T-helper 2 cell treated with Interferon-gamma antibody and Interleukin-4, amounts not matched to agents 5 μg/mL and 100 μg/mL, for 36 hours (primary cell): ENCODE data around the gene CC2D2A.

Experiments
- DNase-seq: peaks from one replicate; pipeline ENCODE4 v3.0.0; 2021; ENCODE audit warnings: low spot score
- H3K27ac Mint-ChIP-seq: one replicate; pipeline ENCODE4 v1.8.0; 2021; ENCODE audit warnings: mild to moderate bottlenecking, mixed read lengths
- H3K27me3 Mint-ChIP-seq: one replicate; pipeline ENCODE4 v1.8.0; 2021; ENCODE audit warnings: low read depth, mixed read lengths
- H3K36me3 Mint-ChIP-seq: one replicate; pipeline ENCODE4 v1.8.0; 2021; ENCODE audit warnings: low read depth, mixed read lengths
- H3K4me1 Mint-ChIP-seq: one replicate; pipeline ENCODE4 v1.8.0; 2021; ENCODE audit warnings: low read depth, mixed read lengths
- H3K4me3 Mint-ChIP-seq: one replicate; pipeline ENCODE4 v1.8.0; 2022; ENCODE audit warnings: mild to moderate bottlenecking, moderate library complexity, mixed read lengths
- H3K9me3 Mint-ChIP-seq: one replicate; pipeline ENCODE4 v1.8.0; 2021; ENCODE audit warnings: mixed read lengths

The CC2D2A gene

GRCh38 chr4:15482842-15483241, 13.2 kb downstream of the CC2D2A start:
- no peaks in the 10 kb centered on the region for H3K9me3 Mint-ChIP-seq
- H3K4me1 Mint-ChIP-seq, result no peaks in the 10 kb centered on the region
- H3K4me3 Mint-ChIP-seq, result no peak overlapping the region

DNA sequence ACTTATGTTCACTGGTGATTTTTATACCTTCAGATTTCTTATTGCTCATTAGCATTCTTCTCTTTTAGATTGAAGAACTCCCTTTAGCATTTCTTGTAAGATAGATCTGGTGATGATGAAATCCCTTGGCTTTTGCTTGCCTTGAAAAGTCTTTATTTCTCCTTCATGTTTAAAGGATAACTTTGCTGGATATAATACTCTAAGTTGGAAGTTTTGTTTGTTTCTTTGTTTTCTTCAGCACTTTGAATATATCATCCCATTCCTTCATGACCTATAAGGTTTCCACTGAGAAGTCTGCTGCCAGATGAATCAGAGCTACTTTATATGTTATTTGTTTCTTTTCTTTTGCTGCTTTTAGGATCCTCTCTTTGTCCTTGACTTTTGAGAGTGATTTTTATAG, 18.5 kb downstream of the CC2D2A start:
- Mint-ChIP-seq H3K27ac (no peak overlapping the region), H3K9me3 (no peaks in the 10 kb centered on the region), H3K4me3 (no peak overlapping the region), H3K4me1 (no peaks in the 10 kb centered on the region), H3K27me3 (peaks cover 16% of the 10 kb centered on the region), H3K36me3 (no peaks in the 10 kb centered on the region)
- no peak for DNase-seq

More at GRCh38 chr4:15482842-15483241, 13.2 kb downstream of the CC2D2A start:
- no peak for DNase-seq
- H3K27ac Mint-ChIP-seq, result no peak overlapping the region
- H3K27me3 Mint-ChIP-seq, result peaks cover 10% of the 10 kb centered on the region
- no peaks in the 10 kb centered on the region for H3K36me3 Mint-ChIP-seq

- Mint-ChIP-seq H3K36me3 (no peaks in the 10 kb centered on the region), H3K4me1 (no peaks in the 10 kb centered on the region), H3K27ac (no peak overlapping the region), H3K27me3 (peaks cover 16% of the 10 kb centered on the region), H3K4me3 (no peak overlapping the region), H3K9me3 (no peaks in the 10 kb centered on the region)
- no peak for DNase-seq
Observed at GRCh38 chr4:15488658-15489470, 19.2 kb downstream of the CC2D2A start.

- peaks cover 16% of the 10 kb centered on the region for H3K27me3 Mint-ChIP-seq
- H3K9me3 Mint-ChIP-seq, result no peaks in the 10 kb centered on the region
- H3K36me3 Mint-ChIP-seq, result no peaks in the 10 kb centered on the region
- H3K4me1 Mint-ChIP-seq, result no peaks in the 10 kb centered on the region
- no peak for DNase-seq
- no peak overlapping the region for H3K4me3 Mint-ChIP-seq
- H3K27ac Mint-ChIP-seq, result no peak overlapping the region
Observed at GRCh38 chr4:15489551-15489950, 19.9 kb downstream of the CC2D2A start.

DNA sequence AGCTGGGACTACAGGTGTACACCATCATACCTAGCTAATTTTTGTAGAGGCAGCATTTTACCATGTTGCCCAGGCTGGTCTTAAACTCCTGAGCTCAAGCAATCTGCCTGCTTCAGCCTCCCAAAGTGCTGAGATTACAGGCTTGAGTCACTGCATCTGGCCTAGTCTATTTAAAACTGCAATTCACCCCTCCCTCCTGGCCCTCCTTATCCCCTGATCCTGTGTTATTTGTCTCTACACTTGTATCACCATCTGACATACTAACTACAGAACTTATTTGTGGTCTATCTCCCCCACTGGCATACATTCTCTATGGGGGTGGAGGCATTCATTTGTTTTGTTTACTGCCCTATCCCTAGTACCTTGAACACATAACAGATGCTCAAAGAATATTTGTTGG, 23.7 kb downstream of the CC2D2A start:
- Mint-ChIP-seq H3K9me3 (peaks cover 12% of the 10 kb centered on the region), H3K27me3 (peaks cover 4% of the 10 kb centered on the region), H3K4me3 (no peak overlapping the region), H3K4me1 (no peaks in the 10 kb centered on the region), H3K36me3 (no peaks in the 10 kb centered on the region), H3K27ac (no peak overlapping the region)
- DNase-seq, result no peak

DNA sequence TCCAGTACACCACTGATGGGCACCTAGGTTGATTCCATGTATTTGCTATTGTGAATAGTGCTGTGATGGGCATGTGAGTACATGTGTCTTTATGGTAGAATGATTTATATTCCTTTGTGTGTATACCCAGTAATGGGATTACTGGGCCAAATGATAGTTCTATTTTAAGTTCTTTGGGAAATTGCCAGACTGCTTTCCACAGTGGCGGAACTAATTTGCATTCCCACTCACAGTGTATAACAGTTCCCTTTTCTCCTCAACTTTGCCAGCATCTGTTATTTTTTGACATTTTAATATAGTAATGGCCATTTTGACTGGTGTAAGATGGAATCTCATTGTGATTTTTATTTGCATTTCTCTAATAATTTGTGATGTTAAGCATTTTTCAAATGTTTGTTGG, 25.9 kb downstream of the CC2D2A start:
- no peak overlapping the region for H3K4me3 Mint-ChIP-seq
- no peaks in the 10 kb centered on the region for H3K4me1 Mint-ChIP-seq
- peaks cover 2% of the 10 kb centered on the region for H3K27me3 Mint-ChIP-seq
- H3K36me3 Mint-ChIP-seq, result no peaks in the 10 kb centered on the region
- H3K27ac Mint-ChIP-seq, result no peak overlapping the region
- H3K9me3 Mint-ChIP-seq, result peaks cover 12% of the 10 kb centered on the region
- DNase-seq, result no peak

- H3K4me1 Mint-ChIP-seq, result no peaks in the 10 kb centered on the region
- DNase-seq, result no peak
- no peak overlapping the region for H3K4me3 Mint-ChIP-seq
- no peaks in the 10 kb centered on the region for H3K36me3 Mint-ChIP-seq
- peaks cover 2% of the 10 kb centered on the region for H3K27me3 Mint-ChIP-seq
- H3K27ac Mint-ChIP-seq, result no peak overlapping the region
- H3K9me3 Mint-ChIP-seq, result peaks cover 12% of the 10 kb centered on the region
Observed at GRCh38 chr4:15498356-15498755, 28.7 kb downstream of the CC2D2A start.

GRCh38 chr4:15500701-15501100, 31.0 kb downstream of the CC2D2A start:
- H3K36me3 Mint-ChIP-seq, result no peaks in the 10 kb centered on the region
- H3K9me3 Mint-ChIP-seq, result peaks cover 12% of the 10 kb centered on the region
- H3K4me3 Mint-ChIP-seq, result no peak overlapping the region
- no peaks in the 10 kb centered on the region for H3K4me1 Mint-ChIP-seq
- H3K27ac Mint-ChIP-seq, result no peak overlapping the region
- peaks cover 2% of the 10 kb centered on the region for H3K27me3 Mint-ChIP-seq
- no peak for DNase-seq

DNA sequence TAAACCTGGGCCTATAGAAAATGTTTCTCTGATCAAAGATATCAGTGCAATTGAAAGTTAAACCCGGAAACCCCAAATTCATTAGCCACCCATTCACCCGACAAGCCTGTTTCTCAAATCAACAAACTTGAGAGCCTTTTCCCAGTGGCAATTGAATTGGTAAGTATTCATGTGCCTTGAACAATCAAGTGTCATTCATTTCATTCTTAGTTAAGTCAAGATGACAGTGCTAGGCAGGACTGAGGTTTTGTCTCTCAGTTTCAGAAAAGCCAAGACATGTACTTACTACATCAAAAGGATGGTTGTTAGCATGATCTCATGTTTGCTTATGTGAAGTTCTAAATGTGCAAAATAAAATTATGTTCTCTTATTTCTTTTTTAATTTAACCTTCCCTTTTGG, 32.3 kb downstream of the CC2D2A start:
- no peak overlapping the region for H3K27ac Mint-ChIP-seq
- no peaks in the 10 kb centered on the region for H3K36me3 Mint-ChIP-seq

GRCh38 chr4:15502384-15502783, 32.7 kb downstream of the CC2D2A start:
- peaks cover 2% of the 10 kb centered on the region for H3K27me3 Mint-ChIP-seq
- H3K27ac Mint-ChIP-seq, result no peak overlapping the region
- peaks cover 4% of the 10 kb centered on the region for H3K9me3 Mint-ChIP-seq
- no peak overlapping the region for H3K4me3 Mint-ChIP-seq
- no peaks in the 10 kb centered on the region for H3K4me1 Mint-ChIP-seq
- no peaks in the 10 kb centered on the region for H3K36me3 Mint-ChIP-seq
- no peak for DNase-seq

More for the DNA sequence above, 32.3 kb downstream of the CC2D2A start:
- Mint-ChIP-seq H3K4me3 (no peak overlapping the region), H3K27me3 (peaks cover 2% of the 10 kb centered on the region), H3K9me3 (peaks cover 8% of the 10 kb centered on the region), H3K4me1 (no peaks in the 10 kb centered on the region)
- no peak for DNase-seq

DNA sequence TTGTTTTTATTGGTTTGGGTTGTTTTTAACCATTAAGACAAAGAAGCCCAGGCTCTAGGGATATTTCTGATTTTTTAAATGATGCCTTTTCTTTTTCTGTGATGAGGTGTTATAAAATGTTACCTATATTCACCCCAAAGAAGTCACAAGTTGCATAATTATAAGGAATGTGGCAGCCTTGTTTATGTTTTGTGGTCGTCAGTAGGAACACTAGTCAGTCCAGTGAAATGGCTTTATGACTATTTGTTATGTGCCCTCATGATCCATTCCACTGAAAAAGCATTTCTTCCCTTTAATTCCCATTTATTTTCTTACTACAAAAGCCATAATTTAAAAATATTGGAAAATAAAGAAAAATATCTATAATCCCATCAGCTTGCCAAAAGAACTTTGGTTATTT, 34.4 kb downstream of the CC2D2A start:
- DNase-seq, result no peak
- no peaks in the 10 kb centered on the region for H3K4me1 Mint-ChIP-seq
- H3K36me3 Mint-ChIP-seq, result no peaks in the 10 kb centered on the region
- H3K9me3 Mint-ChIP-seq, result no peaks in the 10 kb centered on the region
- no peak overlapping the region for H3K27ac Mint-ChIP-seq
- H3K4me3 Mint-ChIP-seq, result no peak overlapping the region
- H3K27me3 Mint-ChIP-seq, result peaks cover 2% of the 10 kb centered on the region

GRCh38 chr4:15506464-15506863, 36.8 kb downstream of the CC2D2A start:
- no peaks in the 10 kb centered on the region for H3K9me3 Mint-ChIP-seq
- DNase-seq, result no peak
- H3K27ac Mint-ChIP-seq, result no peak overlapping the region
- no peaks in the 10 kb centered on the region for H3K36me3 Mint-ChIP-seq
- H3K27me3 Mint-ChIP-seq, result no peaks in the 10 kb centered on the region
- no peak overlapping the region for H3K4me3 Mint-ChIP-seq
- H3K4me1 Mint-ChIP-seq, result no peaks in the 10 kb centered on the region

DNA sequence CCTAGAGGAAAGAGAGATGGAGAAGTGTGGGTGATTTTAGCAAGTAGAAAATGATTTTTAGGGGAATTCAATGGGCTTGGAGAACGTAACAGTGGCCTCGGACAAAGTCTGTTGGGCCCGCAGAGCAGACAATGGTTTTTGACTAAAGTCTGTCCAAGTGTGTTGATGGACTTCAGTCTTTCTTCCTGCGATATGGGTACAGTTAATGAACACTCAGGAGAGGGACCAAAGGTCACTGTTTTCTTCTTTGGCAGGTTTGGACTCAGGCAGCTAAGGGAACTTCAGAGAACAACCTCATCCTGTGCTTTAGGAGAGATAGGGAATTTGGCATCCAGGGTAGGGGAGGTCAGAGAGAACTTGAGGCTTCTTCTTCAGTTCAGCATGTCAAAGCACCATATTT, 38.0 kb downstream of the CC2D2A start:
- H3K27me3 Mint-ChIP-seq, result no peaks in the 10 kb centered on the region

DNA sequence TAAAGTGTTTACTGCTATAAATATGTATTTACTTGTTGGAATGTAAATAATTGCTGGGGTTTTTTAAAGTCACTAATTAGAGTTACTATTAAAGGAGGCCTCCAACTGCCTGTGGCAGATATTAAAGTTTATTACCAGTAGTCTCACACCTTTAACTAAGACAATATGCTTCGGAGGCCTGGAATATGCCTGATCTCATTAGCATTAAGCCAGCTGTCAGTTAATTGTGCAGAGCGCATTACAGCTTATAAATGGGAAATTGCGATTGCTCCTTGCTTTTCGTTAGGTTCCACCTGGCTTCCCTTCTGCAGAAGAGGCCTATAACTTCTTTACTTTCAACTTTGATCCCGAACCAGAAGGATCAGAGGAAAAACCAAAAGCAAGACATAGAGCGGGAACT, 41.3 kb downstream of the CC2D2A start:
- Mint-ChIP-seq H3K4me3 (no peak overlapping the region), H3K27me3 (no peaks in the 10 kb centered on the region), H3K9me3 (no peaks in the 10 kb centered on the region), H3K27ac (no peak overlapping the region), H3K36me3 (no peaks in the 10 kb centered on the region), H3K4me1 (peaks cover 2% of the 10 kb centered on the region)
- DNase-seq, result no peak

More for the DNA sequence above, 38.0 kb downstream of the CC2D2A start:
- Mint-ChIP-seq H3K36me3 (no peaks in the 10 kb centered on the region), H3K9me3 (no peaks in the 10 kb centered on the region), H3K4me3 (no peak overlapping the region), H3K27ac (no peak overlapping the region), H3K4me1 (no peaks in the 10 kb centered on the region)
- DNase-seq, result no peak

GRCh38 chr4:15513545-15513944, 43.9 kb downstream of the CC2D2A start:
- Mint-ChIP-seq H3K9me3 (no peaks in the 10 kb centered on the region), H3K27ac (no peak overlapping the region), H3K27me3 (no peaks in the 10 kb centered on the region), H3K4me1 (peaks cover 2% of the 10 kb centered on the region), H3K4me3 (no peak overlapping the region), H3K36me3 (no peaks in the 10 kb centered on the region)
- DNase-seq, result no peak
